ENCODE results near the gene CAMSAP3. TPM values are rescaled to one million over a fixed set of nuclear protein-coding genes. Genes with fewer than 3 reads are reported as not detected.

Gene CAMSAP3
- total RNA-seq, 1 experiment from 2014 or later: 28.4 TPM

DNA sequence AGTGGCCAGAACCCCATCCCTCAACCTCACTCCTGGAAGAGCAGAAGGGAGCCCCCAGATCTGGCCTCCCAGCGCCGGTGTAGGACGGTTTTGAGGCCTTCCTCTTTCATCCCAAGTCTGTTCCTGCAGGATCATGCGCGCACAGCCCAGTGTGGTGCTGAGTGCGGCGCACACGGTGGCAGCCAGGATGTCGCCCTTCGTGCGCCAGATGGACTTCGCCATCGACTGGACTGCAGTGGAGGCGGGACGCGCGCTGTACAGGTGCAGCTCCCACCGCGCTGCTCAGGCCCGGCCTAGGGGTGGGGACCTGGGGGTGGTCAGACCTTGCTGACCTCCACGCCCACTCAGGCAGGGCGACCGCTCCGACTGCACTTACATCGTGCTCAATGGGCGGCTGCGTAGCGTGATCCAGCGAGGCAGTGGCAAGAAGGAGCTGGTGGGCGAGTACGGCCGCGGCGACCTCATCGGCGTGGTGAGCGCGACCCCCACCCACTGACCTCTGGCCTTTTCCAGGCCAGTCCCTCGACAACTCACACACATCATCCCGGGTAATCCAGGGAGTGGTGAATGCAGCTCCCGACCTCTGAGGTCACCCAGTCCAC is 45.4 kb upstream of the CAMSAP3 start:
- no peaks in the 10 kb centered on the region for H3K23me2 ChIP-seq (ENCODE audit: insufficient read length, low read depth, low read length, poor library complexity, severe bottlenecking)
- H3K9me3 ChIP-seq (ENCODE audit: control insufficient read depth, low read depth, low read length): no peaks in the 10 kb centered on the region
- peak overlapping the region; percentile 59 to 78 for H3K4me3 Mint-ChIP-seq
- no peaks in the 10 kb centered on the region for H3K27me3 ChIP-seq (ENCODE audit: insufficient read depth, low read length)
- H2AK5ac ChIP-seq (ENCODE audit: insufficient read length, low read length): no peak overlapping the region
- H3K56ac ChIP-seq (ENCODE audit: insufficient read length, low read depth, low read length): no peak overlapping the region
- H4K20me1 ChIP-seq (ENCODE audit: control insufficient read depth, insufficient read depth, insufficient read length): no peaks in the 10 kb centered on the region
- no peak overlapping the region for H4K8ac ChIP-seq (replicated peaks; ENCODE audit: insufficient read length, low read depth, low read length)
- no peak overlapping the region for H3K9ac ChIP-seq (ENCODE audit: extremely low read depth, insufficient read length, low read length)
- DNase-seq: no peak
- no peaks in the 10 kb centered on the region for H3K27me3 Mint-ChIP-seq (ENCODE audit: low read depth)
- no peaks in the 10 kb centered on the region for H3K79me1 ChIP-seq (ENCODE audit: insufficient read depth, low read depth, low read length, poor library complexity, severe bottlenecking)
- H3K4me1 ChIP-seq (ENCODE audit: insufficient read depth, low read length): no peaks in the 10 kb centered on the region
- H2AFZ ChIP-seq (ENCODE audit: low read length): no peak overlapping the region
- peak overlapping the region; percentile 45 for H3K4me2 ChIP-seq (ENCODE audit: insufficient read depth, insufficient read length, low read length)
- H3K9me3 Mint-ChIP-seq: no peaks in the 10 kb centered on the region; a peak in 1 of 5 replicates
- WGBS (ENCODE audit: extremely low coverage, insufficient read length, low lambda C conversion rate): no CpG with 5 or more reads among the region's 41 CpGs
- no peak overlapping the region for H3K27ac ChIP-seq (ENCODE audit: insufficient read length, low read depth, low read length)
- H2BK12ac ChIP-seq (ENCODE audit: insufficient read length, low read depth, low read length): no peak overlapping the region
- H2BK15ac ChIP-seq (ENCODE audit: low read depth, low read length): no peak overlapping the region
- H4K91ac ChIP-seq (ENCODE audit: insufficient read length, low read depth, low read length): no peak overlapping the region
- no peak overlapping the region for H3K23ac ChIP-seq (ENCODE audit: insufficient read length, low read depth, low read length)
- TF ChIP-seq, protein P1, sequence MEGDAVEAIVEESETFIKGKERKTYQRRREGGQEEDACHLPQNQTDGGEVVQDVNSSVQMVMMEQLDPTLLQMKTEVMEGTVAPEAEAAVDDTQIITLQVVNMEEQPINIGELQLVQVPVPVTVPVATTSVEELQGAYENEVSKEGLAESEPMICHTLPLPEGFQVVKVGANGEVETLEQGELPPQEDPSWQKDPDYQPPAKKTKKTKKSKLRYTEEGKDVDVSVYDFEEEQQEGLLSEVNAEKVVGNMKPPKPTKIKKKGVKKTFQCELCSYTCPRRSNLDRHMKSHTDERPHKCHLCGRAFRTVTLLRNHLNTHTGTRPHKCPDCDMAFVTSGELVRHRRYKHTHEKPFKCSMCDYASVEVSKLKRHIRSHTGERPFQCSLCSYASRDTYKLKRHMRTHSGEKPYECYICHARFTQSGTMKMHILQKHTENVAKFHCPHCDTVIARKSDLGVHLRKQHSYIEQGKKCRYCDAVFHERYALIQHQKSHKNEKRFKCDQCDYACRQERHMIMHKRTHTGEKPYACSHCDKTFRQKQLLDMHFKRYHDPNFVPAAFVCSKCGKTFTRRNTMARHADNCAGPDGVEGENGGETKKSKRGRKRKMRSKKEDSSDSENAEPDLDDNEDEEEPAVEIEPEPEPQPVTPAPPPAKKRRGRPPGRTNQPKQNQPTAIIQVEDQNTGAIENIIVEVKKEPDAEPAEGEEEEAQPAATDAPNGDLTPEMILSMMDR (conservative IDR thresholded peaks at IDR 0.05): no peak
- no peak overlapping the region for H4K5ac ChIP-seq (ENCODE audit: insufficient read length, low read depth, low read length)
- H3K4ac ChIP-seq (ENCODE audit: low read depth, low read length): no peak overlapping the region
- H3K14ac ChIP-seq (ENCODE audit: insufficient read depth, low read length): no peak overlapping the region
- H3K27ac Mint-ChIP-seq: peak overlapping the region in 1 of 3 experiments; percentile 96; a peak in 1 of 7 replicates
- H2BK20ac ChIP-seq (ENCODE audit: low read depth, low read length, poor library complexity, severe bottlenecking): no peak overlapping the region
- peaks cover 7 to 8% of the 10 kb centered on the region in 2 experiments; a peak in 3 of 4 replicates for H3K4me1 Mint-ChIP-seq
- no peak overlapping the region for H2BK120ac ChIP-seq (ENCODE audit: low read depth, low read length, poor library complexity, severe bottlenecking)
- peaks cover 5 to 35% (median 15%) of the 10 kb centered on the region in 3 experiments; a peak in 5 of 7 replicates for H3K36me3 Mint-ChIP-seq (ENCODE audit: insufficient read depth in 1 of 3, low read depth in 3 of 3)
- no peak overlapping the region for H3K18ac ChIP-seq (ENCODE audit: insufficient read length, low read depth, low read length)
- no peak overlapping the region for H3T11ph ChIP-seq (ENCODE audit: low read length)
- no peak overlapping the region for H2BK5ac ChIP-seq (ENCODE audit: insufficient read length, low read length)
- no peaks in the 10 kb centered on the region for H3K79me2 ChIP-seq (ENCODE audit: insufficient read depth, low read length)

Data from H9 (cell line).